HG03378 (cell line): ENCODE measurements around the gene FBXL2.
"Not testable (repeated sequence)": the region's sequence is repeated elsewhere in the genome, so short reads cannot be mapped to it uniquely, and the experiment has no call there.

Experiments used
- ATAC-seq: cut with Tn5 transposase; IDR thresholded peaks from one replicate; pipeline ENCODE4 v1.9.1; 2021; ENCODE audit warnings: mild to moderate bottlenecking, moderate library complexity; ENCODE audit not compliant: unreplicated experiment

The FBXL2 gene

GRCh38 chr3:33426630-33427317 lies 149.5 kb downstream of the FBXL2 start:
- ATAC-seq, result no peak

DNA sequence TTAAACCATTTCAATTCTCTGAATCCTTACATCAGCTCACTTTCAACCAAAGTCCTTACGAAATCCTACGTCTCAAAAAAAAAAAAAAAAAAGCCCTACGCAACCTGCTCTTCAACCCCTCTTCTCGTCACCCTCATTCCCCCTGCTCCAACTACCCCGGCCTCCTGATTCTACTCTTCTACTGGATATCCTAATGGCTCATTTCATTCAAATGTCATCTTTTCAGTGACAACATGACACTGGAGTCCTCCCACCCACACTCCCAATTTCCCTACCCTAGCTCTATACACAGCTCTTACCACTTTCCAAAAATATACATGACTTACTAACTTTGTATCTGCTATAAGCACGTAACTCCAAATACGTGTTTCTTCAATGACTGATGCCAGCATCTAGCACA lies 151.5 kb downstream of the FBXL2 start:
- no peak for ATAC-seq

- not testable (repeated sequence) for ATAC-seq
Observed at GRCh38 chr3:33429306-33429705, 152.1 kb downstream of the FBXL2 start.

- ATAC-seq, result no peak
Observed at GRCh38 chr3:33430061-33430460, 152.8 kb downstream of the FBXL2 start.

DNA sequence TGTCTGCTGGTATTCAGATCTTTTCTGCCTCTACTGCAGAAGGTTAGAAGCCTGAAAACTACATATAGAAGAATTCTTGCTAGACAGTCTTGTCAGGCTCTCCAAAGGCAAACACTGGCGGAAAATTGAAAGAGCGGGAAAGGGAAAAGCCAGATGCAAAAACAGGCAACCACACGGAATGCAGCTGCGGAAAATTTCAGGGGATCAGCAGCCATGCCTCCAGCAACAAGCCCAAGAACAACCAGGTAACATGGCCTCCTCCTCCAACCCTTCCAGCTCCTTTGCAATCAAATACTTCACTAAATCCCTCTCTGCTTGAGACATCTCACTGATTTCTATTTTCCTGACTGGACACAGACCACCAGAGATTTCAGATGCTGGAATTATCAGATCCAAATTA lies 153.3 kb downstream of the FBXL2 start:
- ATAC-seq, result no peak

DNA sequence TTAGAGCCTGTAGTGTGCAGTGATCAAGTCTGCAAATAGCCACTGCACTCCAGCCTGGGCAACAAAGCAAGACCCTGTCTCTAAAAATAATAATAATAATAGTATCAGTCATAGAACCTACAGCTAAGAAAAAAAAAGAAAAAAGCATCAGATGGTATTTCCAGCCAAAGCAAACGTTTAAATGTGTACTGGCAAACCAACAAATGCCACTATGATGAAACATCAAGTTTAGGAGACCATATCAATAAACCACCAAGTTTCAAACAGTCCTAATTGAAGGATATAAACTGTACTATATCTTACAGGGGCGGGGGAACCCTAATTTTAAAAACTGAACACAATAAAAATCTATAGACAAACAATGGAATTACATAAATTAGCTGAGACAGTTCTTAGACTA lies 156.6 kb downstream of the FBXL2 start:
- no peak for ATAC-seq
